ENCODE data around the gene UNC5C.
"Not testable (repeated sequence)": the region's sequence is repeated elsewhere in the genome, so short reads cannot be mapped to it uniquely, and the experiment has no call there.

The UNC5C gene

DNA sequence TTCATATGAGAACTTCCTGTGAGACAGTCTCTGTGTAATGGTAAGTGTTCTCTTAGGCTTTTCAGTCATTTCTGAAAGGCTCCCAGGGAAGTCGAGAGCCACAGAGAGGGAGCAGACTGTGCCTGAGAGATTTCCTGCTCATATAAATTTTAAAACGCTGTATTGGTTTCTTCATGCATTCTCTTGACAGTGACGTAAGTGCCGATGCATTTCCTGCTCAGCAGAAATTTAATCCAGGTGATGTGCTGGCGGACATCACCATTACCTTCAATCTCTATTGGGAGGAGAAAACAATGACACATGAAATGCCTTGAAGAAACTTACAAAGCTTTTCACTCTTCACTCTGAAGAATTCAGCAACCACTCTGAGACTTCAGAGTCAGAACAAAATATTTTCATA lies 407.4 kb downstream of the UNC5C start:
- H3K27me3 Mint-ChIP-seq (ENCODE audit: low read depth, poor library complexity), result peaks cover 10% of the 10 kb centered on the region
- peaks cover 53% of the 10 kb centered on the region for H3K36me3 Mint-ChIP-seq (ENCODE audit: low read depth)
- H3K4me1 Mint-ChIP-seq, result peaks cover 13% of the 10 kb centered on the region
- no peak overlapping the region for H3K4me3 Mint-ChIP-seq
- DNase-seq, result no peak
- H3K9me3 Mint-ChIP-seq, result peaks cover 46% of the 10 kb centered on the region
- TF ChIP-seq, protein P1, sequence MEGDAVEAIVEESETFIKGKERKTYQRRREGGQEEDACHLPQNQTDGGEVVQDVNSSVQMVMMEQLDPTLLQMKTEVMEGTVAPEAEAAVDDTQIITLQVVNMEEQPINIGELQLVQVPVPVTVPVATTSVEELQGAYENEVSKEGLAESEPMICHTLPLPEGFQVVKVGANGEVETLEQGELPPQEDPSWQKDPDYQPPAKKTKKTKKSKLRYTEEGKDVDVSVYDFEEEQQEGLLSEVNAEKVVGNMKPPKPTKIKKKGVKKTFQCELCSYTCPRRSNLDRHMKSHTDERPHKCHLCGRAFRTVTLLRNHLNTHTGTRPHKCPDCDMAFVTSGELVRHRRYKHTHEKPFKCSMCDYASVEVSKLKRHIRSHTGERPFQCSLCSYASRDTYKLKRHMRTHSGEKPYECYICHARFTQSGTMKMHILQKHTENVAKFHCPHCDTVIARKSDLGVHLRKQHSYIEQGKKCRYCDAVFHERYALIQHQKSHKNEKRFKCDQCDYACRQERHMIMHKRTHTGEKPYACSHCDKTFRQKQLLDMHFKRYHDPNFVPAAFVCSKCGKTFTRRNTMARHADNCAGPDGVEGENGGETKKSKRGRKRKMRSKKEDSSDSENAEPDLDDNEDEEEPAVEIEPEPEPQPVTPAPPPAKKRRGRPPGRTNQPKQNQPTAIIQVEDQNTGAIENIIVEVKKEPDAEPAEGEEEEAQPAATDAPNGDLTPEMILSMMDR (IDR thresholded peaks at IDR 0.05), result no peak
- H3K27ac Mint-ChIP-seq, result no peak overlapping the region

GRCh38 chr4:95139424-95139823 lies 409.3 kb downstream of the UNC5C start:
- H3K4me3 Mint-ChIP-seq; H3K27ac Mint-ChIP-seq; DNase-seq; H3K27me3 Mint-ChIP-seq (ENCODE audit: low read depth, poor library complexity): not testable (repeated sequence)
- Mint-ChIP-seq H3K9me3 (peaks cover 66% of the 10 kb centered on the region), H3K36me3 (ENCODE audit: low read depth) (peaks cover 68% of the 10 kb centered on the region), H3K4me1 (peaks cover 13% of the 10 kb centered on the region)

DNA sequence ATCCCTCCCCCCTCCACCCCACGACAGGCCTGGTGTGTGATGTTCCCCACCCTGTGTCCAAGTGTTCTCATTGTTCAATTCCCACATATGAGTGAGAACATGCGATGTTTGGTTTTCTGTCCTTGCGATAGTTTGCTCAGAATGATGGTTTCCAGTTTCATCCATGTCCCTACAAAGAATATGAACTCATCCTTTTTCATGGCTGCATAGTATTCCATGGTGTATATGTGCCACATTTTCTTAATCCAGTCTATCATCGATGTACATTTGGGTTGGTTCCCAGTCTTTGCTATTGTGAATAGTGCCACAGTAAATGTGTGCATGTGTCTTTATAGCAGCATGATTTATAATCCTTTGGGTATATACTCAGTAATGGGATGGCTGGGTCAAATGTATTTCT lies 414.8 kb downstream of the UNC5C start:
- H3K4me3 Mint-ChIP-seq, DNase-seq, H3K27ac Mint-ChIP-seq, H3K4me1 Mint-ChIP-seq: not testable (repeated sequence)
- peaks cover 11% of the 10 kb centered on the region for H3K27me3 Mint-ChIP-seq (ENCODE audit: low read depth, poor library complexity)
- peaks cover 53% of the 10 kb centered on the region for H3K9me3 Mint-ChIP-seq
- peaks cover 52% of the 10 kb centered on the region for H3K36me3 Mint-ChIP-seq (ENCODE audit: low read depth)

GRCh38 chr4:95129821-95130311 lies 418.9 kb downstream of the UNC5C start:
- TF ChIP-seq, protein P1 (IDR thresholded peaks at IDR 0.05), result no peak
- Mint-ChIP-seq H3K4me1 (peaks cover 8% of the 10 kb centered on the region), H3K4me3 (no peak overlapping the region), H3K27ac (no peak overlapping the region), H3K36me3 (ENCODE audit: low read depth) (peaks cover 17% of the 10 kb centered on the region), H3K27me3 (ENCODE audit: low read depth, poor library complexity) (peaks cover 7% of the 10 kb centered on the region), H3K9me3 (peaks cover 13% of the 10 kb centered on the region)
- DNase-seq, result no peak

- peaks cover 7% of the 10 kb centered on the region for H3K27me3 Mint-ChIP-seq (ENCODE audit: low read depth, poor library complexity)
- TF ChIP-seq, protein P1 (IDR thresholded peaks at IDR 0.05), result no peak
- no peak overlapping the region for H3K4me3 Mint-ChIP-seq
- H3K27ac Mint-ChIP-seq, result no peak overlapping the region
- no peak for DNase-seq
- H3K4me1 Mint-ChIP-seq, result peaks cover 11% of the 10 kb centered on the region
- H3K36me3 Mint-ChIP-seq (ENCODE audit: low read depth), result peaks cover 12% of the 10 kb centered on the region
- H3K9me3 Mint-ChIP-seq, result peaks cover 5% of the 10 kb centered on the region
Measured at GRCh38 chr4:95129031-95129430, 419.7 kb downstream of the UNC5C start.

DNA sequence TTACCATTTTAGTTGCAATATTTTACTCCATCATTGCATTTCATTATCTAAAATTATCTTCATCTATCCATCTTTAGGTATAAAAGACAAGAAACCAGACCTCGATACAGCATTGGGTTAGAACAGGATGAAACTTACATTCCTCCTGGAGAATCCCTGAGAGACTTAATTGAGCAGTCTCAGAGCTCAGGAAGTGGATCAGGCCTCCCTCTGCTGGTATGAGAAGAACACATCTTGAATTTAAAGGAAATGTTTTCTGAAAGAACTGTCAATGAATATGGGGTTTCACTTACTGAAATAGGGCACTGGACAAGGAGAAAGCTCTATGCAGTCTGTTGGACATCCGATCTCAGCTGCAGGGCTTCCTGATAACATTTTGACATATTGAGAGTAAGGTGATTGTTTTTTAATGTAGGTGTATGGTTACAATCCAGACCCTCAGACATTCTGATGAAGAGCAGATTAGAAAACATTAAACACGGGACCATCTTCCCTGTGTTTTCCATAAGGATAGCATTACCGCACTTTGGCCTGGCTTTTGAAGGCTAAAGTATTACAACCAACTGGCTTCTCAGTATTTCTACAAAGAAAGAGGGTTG lies 423.8 kb downstream of the UNC5C start:
- H3K4me3 Mint-ChIP-seq, result no peak overlapping the region
- peaks cover 7% of the 10 kb centered on the region for H3K4me1 Mint-ChIP-seq
- H3K36me3 Mint-ChIP-seq (ENCODE audit: low read depth), result no peaks in the 10 kb centered on the region
- H3K27ac Mint-ChIP-seq, result no peak overlapping the region
- H3K27me3 Mint-ChIP-seq (ENCODE audit: low read depth, poor library complexity), result peaks cover 3% of the 10 kb centered on the region
- H3K9me3 Mint-ChIP-seq, result no peaks in the 10 kb centered on the region
- DNase-seq, result peak; percentile 30
- TF ChIP-seq, protein P1 (IDR thresholded peaks at IDR 0.05), result peak; percentile 57

GRCh38 chr4:95122001-95122400 lies 426.8 kb downstream of the UNC5C start:
- Mint-ChIP-seq H3K27me3 (ENCODE audit: low read depth, poor library complexity) (no peaks in the 10 kb centered on the region), H3K9me3 (no peaks in the 10 kb centered on the region), H3K4me1 (peaks cover 14% of the 10 kb centered on the region), H3K27ac (no peak overlapping the region), H3K36me3 (ENCODE audit: low read depth) (no peaks in the 10 kb centered on the region), H3K4me3 (no peak overlapping the region)
- no peak for DNase-seq
- TF ChIP-seq, protein P1 (IDR thresholded peaks at IDR 0.05), result no peak

Data from nephron progenitor cell (in vitro differentiated cells).